Retinal pigment epithelial cell (primary cell): Measurements from ENCODE around the gene SIDT1.

Source experiments
- DNase-seq: peaks from one replicate; pipeline ENCODE4 v3.0.0-alpha.2; 2010; ENCODE audit warnings: low read depth
- H3K4me3 ChIP-seq: 2 replicates; pipeline ENCODE4 v1.5.1; 2011; ENCODE audit warnings: mild to moderate bottlenecking, low read length, control low read depth, moderate library complexity
- TF ChIP-seq, protein P1 (sequence below): conservative IDR thresholded peaks from 2 replicates; pipeline ENCODE4 v1.5.1; 2011; ENCODE audit warnings: low read depth, low read length, control low read depth, inconsistent platforms

The SIDT1 gene

GRCh38 chr3:113668015-113668414, 135.7 kb downstream of the SIDT1 start:
- TF ChIP-seq, protein P1, sequence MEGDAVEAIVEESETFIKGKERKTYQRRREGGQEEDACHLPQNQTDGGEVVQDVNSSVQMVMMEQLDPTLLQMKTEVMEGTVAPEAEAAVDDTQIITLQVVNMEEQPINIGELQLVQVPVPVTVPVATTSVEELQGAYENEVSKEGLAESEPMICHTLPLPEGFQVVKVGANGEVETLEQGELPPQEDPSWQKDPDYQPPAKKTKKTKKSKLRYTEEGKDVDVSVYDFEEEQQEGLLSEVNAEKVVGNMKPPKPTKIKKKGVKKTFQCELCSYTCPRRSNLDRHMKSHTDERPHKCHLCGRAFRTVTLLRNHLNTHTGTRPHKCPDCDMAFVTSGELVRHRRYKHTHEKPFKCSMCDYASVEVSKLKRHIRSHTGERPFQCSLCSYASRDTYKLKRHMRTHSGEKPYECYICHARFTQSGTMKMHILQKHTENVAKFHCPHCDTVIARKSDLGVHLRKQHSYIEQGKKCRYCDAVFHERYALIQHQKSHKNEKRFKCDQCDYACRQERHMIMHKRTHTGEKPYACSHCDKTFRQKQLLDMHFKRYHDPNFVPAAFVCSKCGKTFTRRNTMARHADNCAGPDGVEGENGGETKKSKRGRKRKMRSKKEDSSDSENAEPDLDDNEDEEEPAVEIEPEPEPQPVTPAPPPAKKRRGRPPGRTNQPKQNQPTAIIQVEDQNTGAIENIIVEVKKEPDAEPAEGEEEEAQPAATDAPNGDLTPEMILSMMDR = no peak
- no peak overlapping the region for H3K4me3 ChIP-seq
- DNase-seq = no peak

- DNase-seq = no peak
- no peak overlapping the region for H3K4me3 ChIP-seq
- TF ChIP-seq, protein P1 = no peak
Observed at GRCh38 chr3:113673593-113673992, 141.2 kb downstream of the SIDT1 start.

- TF ChIP-seq, protein P1 = no peak
- DNase-seq = no peak
Observed at GRCh38 chr3:113676261-113676660, 143.9 kb downstream of the SIDT1 start.

DNA sequence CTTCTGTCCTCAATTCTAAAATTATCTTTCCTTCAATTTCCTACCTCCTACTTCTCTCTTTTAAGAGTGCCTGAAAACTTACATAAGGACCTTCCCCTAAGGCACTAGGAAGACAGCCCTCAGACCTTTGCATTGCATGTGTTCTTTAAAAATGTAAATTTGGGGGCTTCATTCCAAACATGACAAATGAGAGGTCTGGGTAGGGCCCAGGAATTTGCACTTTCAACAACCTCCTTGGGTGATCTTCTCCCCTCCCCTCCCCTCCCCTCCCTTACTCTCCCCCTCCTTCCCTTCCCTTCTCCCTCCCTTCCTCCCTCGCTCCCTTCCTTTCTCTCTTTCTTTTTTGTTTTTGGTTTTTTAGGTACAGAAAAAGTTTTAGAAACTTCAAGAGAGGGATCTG, 145.4 kb downstream of the SIDT1 start:
- no peak for DNase-seq
- TF ChIP-seq, protein P1 = no peak
- no peak overlapping the region for H3K4me3 ChIP-seq

More at GRCh38 chr3:113676261-113676660, 143.9 kb downstream of the SIDT1 start:
- no peak overlapping the region for H3K4me3 ChIP-seq

GRCh38 chr3:113678773-113679172, 146.4 kb downstream of the SIDT1 start:
- TF ChIP-seq, protein P1 = no peak
- no peak for DNase-seq
- no peak overlapping the region for H3K4me3 ChIP-seq
